HG02884 (cell line): ENCODE data around the gene LTC4S.
"Not testable (repeated sequence)": the region's sequence is repeated elsewhere in the genome, so short reads cannot be mapped to it uniquely, and the experiment has no call there.

ENCODE experiments used
- ATAC-seq: cut with Tn5 transposase; IDR thresholded peaks from one replicate; pipeline ENCODE4 v1.9.1; 2021; ENCODE audit warnings: mild to moderate bottlenecking, moderate library complexity; ENCODE audit not compliant: unreplicated experiment

The LTC4S gene

GRCh38 chr5:179822444-179822990, 28.7 kb downstream of the LTC4S start:
- no peak for ATAC-seq

DNA sequence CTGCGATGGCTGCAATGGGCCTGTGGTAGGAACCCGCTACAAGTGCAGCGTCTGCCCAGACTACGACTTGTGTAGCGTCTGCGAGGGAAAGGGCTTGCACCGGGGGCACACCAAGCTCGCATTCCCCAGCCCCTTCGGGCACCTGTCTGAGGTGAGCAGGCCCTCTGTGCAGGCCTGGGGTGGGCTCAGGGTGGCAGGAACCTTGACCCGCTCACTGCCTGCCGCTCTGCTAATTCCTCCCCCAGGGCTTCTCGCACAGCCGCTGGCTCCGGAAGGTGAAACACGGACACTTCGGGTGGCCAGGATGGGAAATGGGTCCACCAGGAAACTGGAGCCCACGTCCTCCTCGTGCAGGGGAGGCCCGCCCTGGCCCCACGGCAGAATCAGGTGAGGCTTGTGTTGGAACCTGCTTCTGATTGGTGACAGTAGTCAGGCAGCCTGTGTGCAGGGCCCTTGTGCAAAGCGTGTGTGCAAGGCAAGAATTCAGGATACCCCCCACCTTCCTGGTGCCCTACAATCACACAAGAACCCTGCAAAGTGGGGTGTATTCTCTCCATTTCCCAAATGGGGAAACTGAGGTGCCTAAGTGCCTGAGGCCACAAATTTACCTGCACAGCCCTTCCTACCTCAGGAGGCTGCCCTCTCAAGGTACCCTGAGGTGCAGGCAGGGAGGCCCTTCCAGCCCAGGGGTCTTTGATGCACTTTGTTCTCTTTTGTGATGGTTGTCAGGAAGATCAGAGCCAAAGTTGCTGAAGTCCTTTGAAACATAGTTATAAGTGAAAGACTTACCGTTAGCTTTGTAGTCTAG, 30.4 kb downstream of the LTC4S start:
- no peak for ATAC-seq

DNA sequence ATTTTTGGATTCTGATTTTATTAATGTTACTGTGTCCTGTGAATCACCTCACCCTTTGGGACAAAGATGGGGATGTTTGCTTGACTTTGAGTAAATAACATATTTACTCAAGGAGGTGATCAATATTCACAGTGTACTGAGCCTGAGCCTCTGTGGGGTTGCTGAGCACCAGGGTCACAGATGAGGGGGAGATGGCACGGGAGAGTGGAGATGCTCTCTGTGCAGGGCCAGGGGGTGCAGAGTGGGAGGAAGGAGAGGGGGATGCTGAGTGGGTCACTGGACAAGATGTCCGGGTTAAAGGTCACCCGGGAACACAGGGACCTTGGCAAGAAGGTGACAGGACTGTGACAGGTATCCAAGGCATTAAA, 30.9 kb downstream of the LTC4S start:
- no peak for ATAC-seq

DNA sequence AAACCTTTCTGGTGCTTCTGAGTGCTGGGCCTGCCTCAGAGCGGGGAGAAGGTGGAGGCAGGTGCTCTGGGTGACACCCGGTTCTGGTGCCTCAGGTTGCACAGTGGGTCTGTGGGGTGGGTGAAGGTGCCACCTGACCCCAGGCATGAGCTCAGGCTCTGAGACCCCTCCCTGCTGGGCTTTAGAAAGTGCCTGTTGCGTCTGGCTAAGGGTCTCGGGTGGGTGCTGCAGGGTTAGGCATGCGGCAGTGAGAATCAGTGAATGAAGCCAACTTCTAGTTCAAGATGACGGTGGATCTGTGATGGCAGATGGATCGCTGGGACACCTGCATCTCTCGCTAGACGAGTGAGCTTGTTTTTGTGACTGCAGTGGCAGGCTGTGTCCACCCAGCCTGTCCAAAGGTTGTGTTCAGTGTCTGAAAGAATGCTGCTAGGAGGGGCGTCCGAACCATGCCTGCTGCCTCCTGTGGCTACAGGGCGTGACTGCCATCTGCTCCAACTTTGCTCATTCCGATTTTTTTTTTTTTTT, 31.9 kb downstream of the LTC4S start:
- ATAC-seq, result no peak

- ATAC-seq, result no peak
Observed at GRCh38 chr5:179827680-179828079, 33.9 kb downstream of the LTC4S start.

- ATAC-seq, result no peak
Observed at GRCh38 chr5:179828756-179829421, 35.1 kb downstream of the LTC4S start.

DNA sequence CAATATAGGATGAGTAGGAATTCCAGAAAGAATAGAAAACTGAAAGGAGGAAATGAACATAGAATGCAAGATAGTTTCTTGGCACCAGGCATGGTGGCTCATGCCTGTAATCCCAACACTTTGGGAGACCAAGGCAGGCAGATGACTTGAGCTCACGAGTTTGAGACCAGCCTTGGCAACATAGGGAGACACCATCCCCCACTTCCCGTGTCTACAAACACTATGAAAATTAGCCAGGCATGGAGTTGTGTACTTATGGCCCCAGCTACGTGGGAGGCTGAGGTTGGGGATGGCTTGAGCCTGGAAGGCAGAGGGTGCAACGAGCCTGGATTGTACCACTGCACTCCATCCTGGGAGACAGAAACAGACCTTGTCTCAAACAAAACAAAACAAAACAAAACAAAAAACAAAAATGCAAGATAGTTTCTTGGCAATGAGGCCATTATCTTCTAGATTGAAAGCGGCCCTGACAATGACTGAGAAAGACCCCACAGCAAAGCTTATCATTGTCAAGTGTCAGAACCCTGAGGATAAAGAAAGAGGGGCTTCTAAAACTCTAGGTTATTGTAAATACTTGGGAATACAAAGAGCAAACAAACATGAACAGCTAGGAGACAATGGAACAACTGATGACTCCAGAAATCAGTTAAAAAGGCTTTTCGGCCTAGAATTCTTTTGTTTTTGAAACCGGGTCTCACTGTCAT, 36.1 kb downstream of the LTC4S start:
- no peak for ATAC-seq

- ATAC-seq, result no peak
Observed at GRCh38 chr5:179830818-179831468, 37.2 kb downstream of the LTC4S start.

DNA sequence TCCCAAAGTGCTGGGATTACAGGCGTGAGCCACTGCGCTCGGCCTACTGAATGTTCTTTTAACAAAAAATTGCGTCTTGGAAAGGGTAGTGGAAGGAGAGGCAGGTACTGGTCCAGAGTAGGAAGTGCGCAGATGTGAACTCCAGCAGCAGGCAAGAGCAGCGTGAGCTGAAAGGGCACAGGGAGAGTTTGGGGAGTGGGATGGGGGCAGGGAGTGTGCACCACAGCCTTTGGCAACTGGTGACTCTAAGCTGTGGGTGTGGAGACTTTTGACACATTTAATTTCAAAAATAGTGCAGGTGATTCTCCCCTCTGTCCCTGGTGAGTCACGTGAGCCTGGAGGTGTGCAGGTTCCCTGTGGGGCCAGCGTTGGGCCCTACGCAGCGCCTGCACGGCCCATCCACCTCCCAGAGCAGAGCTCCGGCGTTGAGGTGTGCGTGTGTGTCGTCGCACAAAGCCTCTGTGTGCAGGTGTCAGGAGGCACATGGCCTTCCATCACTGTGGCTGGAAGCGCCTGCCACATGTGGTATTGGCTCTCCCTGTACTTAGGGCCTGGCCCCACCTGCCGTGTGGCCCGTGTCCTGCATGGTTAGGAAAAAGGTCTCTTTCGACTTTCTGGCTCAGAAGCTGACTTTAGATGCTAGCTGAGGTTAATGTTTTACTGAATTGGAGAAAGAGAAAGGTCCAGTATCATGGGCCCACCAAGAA, 38.4 kb downstream of the LTC4S start:
- no peak for ATAC-seq

GRCh38 chr5:179833056-179833708, 39.4 kb downstream of the LTC4S start:
- ATAC-seq, result no peak

DNA sequence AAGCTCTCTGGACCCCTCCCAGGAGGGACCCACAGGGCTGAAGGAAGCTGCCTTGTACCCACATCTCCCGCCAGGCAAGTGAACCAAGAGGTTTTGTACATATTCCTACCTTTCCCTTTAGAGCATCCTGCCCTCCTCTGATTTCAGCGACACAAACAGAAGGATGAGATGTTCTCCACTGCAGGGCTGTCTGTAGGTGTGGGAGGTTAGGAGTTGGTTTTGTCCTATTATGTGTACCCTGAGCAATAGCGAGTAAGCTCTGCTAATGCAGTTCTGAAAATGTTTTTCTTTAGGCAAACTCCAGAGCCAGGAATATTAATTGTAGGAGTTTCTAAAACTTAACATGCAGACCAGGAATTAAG, 39.9 kb downstream of the LTC4S start:
- ATAC-seq, result no peak

DNA sequence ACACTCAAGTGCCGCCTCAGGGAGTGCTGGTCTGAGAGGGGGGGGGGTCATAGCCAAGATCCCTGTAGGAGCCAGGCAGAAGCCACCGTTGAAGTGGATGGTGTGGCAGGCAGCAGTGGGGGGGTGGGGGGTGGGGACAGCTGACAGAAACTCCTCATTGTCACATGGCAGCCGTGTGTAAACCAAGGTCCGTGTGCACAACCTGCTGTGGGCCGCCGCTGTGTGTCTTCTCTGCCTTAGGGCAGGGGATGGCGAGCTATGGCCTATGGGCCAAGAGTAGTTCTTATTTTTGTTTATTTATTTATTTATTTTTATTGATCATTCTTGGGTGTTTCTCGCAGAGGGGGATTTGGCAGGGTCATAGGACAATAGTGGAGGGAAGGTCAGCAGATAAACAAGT, 40.3 kb downstream of the LTC4S start:
- no peak for ATAC-seq

DNA sequence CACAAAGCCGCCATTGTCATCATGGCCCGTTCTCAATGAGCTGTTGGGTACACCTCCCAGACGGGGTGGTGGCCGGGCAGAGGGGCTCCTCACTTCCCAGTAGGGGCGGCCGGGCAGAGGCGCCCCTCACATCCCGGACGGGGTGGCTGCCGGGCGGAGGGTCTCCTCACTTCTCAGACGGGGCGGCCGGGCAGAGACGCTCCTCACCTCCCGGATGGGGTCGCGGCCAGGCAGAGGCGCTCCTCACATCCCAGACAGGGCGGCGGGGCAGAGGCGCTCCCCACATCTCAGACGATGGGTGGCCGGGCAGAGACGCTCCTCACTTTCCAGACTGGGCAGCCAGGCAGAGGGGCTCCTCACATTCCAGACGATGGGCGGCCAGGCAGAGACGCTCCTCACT, 41.1 kb downstream of the LTC4S start:
- not testable (repeated sequence) for ATAC-seq

GRCh38 chr5:179836225-179837019, 42.6 kb downstream of the LTC4S start:
- ATAC-seq, result no peak

DNA sequence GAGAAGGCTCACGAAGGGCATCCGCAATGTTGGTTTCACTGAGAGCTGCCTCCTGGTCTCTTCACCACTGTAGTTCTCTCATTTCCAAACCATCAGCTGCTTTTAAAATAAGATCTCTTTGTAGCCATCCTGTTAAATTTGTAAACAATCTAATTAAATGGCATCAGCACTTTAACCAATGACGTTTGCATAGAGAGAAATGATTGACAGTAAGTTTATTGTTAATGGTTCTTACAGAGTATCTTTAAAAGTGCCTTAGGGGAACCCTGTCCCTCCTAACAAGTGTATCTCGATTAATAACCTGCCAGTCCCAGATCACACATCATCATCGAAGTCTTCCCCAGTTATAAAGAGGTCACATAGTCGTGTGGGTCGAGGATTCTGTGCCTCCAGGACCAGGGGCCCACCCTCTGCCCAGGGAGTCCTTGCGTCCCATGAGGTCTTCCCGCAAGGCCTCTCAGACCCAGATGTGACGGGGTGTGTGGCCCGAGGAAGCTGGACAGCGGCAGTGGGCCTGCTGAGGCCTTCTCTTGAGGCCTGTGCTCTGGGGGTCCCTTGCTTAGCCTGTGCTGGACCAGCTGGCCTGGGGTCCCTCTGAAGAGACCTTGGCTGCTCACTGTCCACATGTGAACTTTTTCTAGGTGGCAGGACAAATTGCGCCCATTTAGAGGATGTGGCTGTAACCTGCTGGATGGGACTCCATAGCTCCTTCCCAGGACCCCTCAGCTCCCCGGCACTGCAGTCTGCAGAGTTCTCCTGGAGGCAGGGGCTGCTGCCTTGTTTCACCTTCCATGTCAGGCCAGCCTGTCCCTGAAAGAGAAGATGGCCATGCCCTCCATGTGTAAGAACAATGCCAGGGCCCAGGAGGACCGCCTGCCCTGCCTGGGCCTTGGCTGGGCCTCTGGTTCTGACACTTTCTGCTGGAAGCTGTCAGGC, 43.6 kb downstream of the LTC4S start:
- no peak for ATAC-seq

- ATAC-seq, result no peak
Observed at GRCh38 chr5:179839328-179840256, 45.8 kb downstream of the LTC4S start.

GRCh38 chr5:179840321-179840720, 46.5 kb downstream of the LTC4S start:
- no peak for ATAC-seq
